ENCODE data around the gene HBEGF. TPM values are rescaled to one million over a fixed set of nuclear protein-coding genes. Genes with fewer than 3 reads are reported as not detected.

The HBEGF gene
- total RNA-seq, 6 donors from 2014 or later, result 10.5 to 65.0 (median 49.5) TPM

DNA sequence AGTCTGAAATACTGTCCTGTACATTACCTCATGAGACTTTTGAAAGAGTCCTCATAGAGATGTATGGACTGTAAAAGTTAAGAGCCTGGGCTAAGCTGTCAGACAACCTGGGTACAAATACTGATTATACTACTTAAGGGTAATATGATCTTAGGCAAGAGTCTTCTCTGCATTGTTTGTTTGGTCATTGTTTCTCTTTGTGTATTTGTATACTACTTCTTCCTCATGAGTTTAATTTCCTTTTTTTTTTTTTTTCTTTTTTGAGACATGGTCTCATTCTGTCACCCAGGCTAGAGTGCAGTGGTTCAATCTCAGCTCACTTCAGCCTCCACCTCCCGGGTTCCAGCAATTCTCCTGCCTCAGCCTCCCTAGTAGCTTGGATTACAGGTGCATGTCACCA, 40.9 kb downstream of the HBEGF start:
- ATAC-seq (ENCODE audit: low FRiP score in 2 of 2) (no peak), DNase-seq (no peak)
- 95 to 96% methylated on average over 1 of the region's 1 CpG for WGBS, 2 donors
- Histone ChIP-seq H3K4me3 (no peak overlapping the region), H3K4me1 (peaks cover 14 to 32% (median 18%) of the 10 kb centered on the region in 4 donors), H3K27me3 (no peaks in the 10 kb centered on the region), H3K36me3 (no peaks in the 10 kb centered on the region), H3K27ac (no peak overlapping the region), H3K9me3 (no peaks in the 10 kb centered on the region)
- TF ChIP-seq POLR2A (IDR thresholded peaks at IDR 0.05) (no peak), POLR2AphosphoS5 (IDR thresholded peaks at IDR 0.05) (no peak), EP300 (IDR thresholded peaks at IDR 0.05) (no peak)
- TF ChIP-seq, protein P1, sequence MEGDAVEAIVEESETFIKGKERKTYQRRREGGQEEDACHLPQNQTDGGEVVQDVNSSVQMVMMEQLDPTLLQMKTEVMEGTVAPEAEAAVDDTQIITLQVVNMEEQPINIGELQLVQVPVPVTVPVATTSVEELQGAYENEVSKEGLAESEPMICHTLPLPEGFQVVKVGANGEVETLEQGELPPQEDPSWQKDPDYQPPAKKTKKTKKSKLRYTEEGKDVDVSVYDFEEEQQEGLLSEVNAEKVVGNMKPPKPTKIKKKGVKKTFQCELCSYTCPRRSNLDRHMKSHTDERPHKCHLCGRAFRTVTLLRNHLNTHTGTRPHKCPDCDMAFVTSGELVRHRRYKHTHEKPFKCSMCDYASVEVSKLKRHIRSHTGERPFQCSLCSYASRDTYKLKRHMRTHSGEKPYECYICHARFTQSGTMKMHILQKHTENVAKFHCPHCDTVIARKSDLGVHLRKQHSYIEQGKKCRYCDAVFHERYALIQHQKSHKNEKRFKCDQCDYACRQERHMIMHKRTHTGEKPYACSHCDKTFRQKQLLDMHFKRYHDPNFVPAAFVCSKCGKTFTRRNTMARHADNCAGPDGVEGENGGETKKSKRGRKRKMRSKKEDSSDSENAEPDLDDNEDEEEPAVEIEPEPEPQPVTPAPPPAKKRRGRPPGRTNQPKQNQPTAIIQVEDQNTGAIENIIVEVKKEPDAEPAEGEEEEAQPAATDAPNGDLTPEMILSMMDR (IDR thresholded peaks at IDR 0.05), result no peak

DNA sequence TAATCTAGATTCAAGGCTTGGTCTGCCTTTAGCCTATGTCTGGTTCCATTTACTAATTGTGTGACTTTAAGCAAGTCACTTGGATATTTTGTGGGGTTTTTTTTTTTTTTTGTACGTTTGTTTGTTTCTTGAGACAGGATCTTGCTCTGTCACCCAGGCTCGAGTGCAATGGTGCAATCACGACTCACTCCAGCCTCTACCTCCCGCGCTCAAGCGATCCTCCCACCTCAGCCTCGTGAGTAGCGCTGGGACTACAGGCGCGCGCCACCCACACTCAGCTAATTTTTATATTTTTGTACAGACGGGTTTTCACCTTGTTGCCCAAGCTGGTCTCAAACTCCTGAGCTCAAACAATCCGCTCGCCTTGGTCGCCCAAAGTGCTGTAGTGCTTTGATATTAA, 42.4 kb downstream of the HBEGF start:
- WGBS, 2 donors, result 85 to 89% methylated on average over 15 of the region's 15 CpGs
- peaks cover 13 to 40% (median 18%) of the 10 kb centered on the region in 4 donors for H3K4me1 ChIP-seq
- H3K4me3 ChIP-seq, result no peak overlapping the region
- ATAC-seq (ENCODE audit: low FRiP score in 2 of 2) (no peak), DNase-seq (peak in 1 of 2 donors; percentile 29)
- no peaks in the 10 kb centered on the region for H3K27me3 ChIP-seq
- H3K36me3 ChIP-seq, result peaks cover 0 to 13% (median 2%) of the 10 kb centered on the region in 4 donors
- TF ChIP-seq, protein P1 (IDR thresholded peaks at IDR 0.05), result no peak
- no peak for TF ChIP-seq POLR2AphosphoS5 (IDR thresholded peaks at IDR 0.05)
- TF ChIP-seq EP300 (IDR thresholded peaks at IDR 0.05), result no peak
- no peak for TF ChIP-seq POLR2A (IDR thresholded peaks at IDR 0.05)
- peak overlapping the region in 1 of 4 donors; percentile 90 for H3K27ac ChIP-seq
- no peaks in the 10 kb centered on the region for H3K9me3 ChIP-seq

DNA sequence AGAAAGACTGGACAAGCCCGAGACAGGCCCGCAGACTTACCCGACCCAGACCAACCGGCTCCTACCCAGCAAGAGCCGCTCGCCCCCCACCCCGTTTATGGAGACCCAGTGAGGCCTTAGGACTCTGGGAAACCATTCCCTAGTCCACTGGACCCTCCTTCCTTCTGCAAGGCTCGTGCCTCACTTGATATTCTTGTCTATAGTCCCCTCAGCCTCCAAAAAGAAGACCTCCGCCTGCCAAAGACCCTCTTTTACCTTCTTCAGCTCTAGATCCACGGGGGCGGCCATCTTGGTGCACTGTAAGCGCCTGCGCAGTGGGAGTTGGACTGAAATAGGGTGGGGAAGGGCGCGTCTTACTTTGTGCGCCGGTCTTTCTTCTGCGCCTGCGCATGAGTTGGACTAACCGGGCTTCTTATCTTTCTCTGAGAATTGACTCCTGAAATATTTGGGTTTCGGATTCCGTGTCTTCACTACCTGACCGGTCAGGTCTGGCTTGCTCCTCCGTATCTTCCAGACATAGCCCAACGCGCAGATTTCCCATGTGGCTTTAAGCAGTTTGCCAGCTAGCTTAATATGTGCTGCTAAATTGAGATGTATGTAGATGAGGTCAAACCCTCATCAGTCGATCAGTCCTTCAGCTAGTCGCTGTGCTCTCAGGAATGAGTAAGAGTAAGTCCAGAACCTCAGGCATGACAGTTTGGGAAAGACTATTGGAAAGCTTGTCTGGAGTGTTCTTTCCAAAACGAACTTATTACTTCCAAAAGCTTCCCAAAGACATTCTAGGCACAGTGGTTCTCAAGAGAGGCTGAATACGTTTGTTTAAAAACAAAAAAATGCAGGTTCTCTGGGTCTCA, 43.4 kb downstream of the HBEGF start, which contains the start of gene PFDN1:
TSS of gene PFDN1 (minus strand) at position 316 of the 854 bp plus-strand sequence. CDS start at position 288, 28 bp downstream.
- Histone ChIP-seq H3K4me3 (peak within 1 kb of the TSS; percentile 55 to 89 (median 67)), H3K27ac (peak within 1 kb of the TSS; percentile 84 to 90 (median 86)), H3K4me1 (peaks cover 13 to 50% (median 20%) of the 10 kb centered on the region in 4 donors), H3K9me3 (no peaks in the 10 kb centered on the region), H3K36me3 (peaks cover 0 to 17% (median 2%) of the 10 kb centered on the region in 4 donors), H3K27me3 (no peaks in the 10 kb centered on the region)
- peak; percentile 97 to 98 for ATAC-seq (ENCODE audit: low FRiP score in 2 of 2)
- peak; percentile 32 to 96 for DNase-seq
- 0 to 2% methylated on average over 30 of the region's 30 CpGs for WGBS, 2 donors
- TF ChIP-seq POLR2A (IDR thresholded peaks at IDR 0.05) (peak in 2 of 4 donors; percentile 51 to 56), EP300 (IDR thresholded peaks at IDR 0.05) (no peak), POLR2AphosphoS5 (IDR thresholded peaks at IDR 0.05) (peak in 1 of 2 donors; percentile 70)
- TF ChIP-seq, protein P1 (IDR thresholded peaks at IDR 0.05), result no peak

DNA sequence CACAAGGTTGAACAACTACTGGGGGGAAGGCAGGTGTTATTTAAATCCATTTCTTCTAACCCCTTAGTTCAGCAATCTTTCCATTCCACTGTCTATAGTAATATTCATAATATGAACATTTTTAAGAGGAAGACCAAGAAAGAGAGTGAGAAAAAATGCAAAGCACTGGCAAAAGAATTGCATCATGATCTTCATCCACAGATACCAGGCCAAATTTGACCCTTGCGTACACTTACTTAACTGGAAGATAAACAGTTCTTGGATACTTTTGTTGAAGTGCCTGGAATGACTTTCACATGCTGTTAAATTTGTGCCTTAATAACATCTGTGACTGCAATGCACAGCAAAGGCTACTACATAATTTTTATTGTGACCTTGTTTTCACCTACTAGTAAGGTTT, 45.3 kb downstream of the HBEGF start:
- Histone ChIP-seq H3K27ac (no peak overlapping the region), H3K4me1 (peaks cover 19 to 58% (median 23%) of the 10 kb centered on the region in 4 donors)
- WGBS, 2 donors, result 35 to 60% methylated on average over 1 of the region's 1 CpG

DNA sequence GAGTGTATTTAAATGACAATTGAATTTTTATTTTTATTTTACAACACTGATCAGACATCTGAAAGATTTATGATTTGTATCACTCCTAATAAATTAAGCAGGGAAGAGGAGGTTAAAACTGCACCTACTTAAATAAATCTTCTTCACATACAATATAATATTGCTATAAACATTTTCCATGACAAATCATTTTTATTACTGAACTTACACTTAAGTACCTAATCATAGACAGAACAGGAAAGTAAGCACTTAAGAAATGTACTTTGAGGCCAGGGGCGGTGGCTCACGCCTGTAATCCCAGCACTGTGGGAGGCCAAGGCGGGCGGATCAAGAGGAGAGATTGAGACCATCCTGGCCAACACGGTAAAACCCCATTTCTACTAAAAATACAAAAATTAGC, 47.3 kb downstream of the HBEGF start:
- no peak for ATAC-seq (ENCODE audit: low FRiP score in 2 of 2)
- Histone ChIP-seq H3K36me3 (peaks cover 0 to 17% (median 2%) of the 10 kb centered on the region in 4 donors), H3K9me3 (no peaks in the 10 kb centered on the region), H3K4me1 (peaks cover 32 to 74% (median 37%) of the 10 kb centered on the region in 4 donors), H3K4me3 (no peak overlapping the region), H3K27ac (peak overlapping the region; percentile 48 to 75 (median 68)), H3K27me3 (no peaks in the 10 kb centered on the region)
- no peak for DNase-seq
- 65 to 81% methylated on average over 5 of the region's 5 CpGs for WGBS, 2 donors
- TF ChIP-seq EP300 (IDR thresholded peaks at IDR 0.05) (no peak), POLR2A (IDR thresholded peaks at IDR 0.05) (no peak), POLR2AphosphoS5 (IDR thresholded peaks at IDR 0.05) (no peak)
- TF ChIP-seq, protein P1 (IDR thresholded peaks at IDR 0.05), result no peak

More for the DNA sequence above, 45.3 kb downstream of the HBEGF start:
- peak in 1 of 4 donors; percentile 12 for TF ChIP-seq EP300 (IDR thresholded peaks at IDR 0.05)
- TF ChIP-seq POLR2AphosphoS5 (IDR thresholded peaks at IDR 0.05), result no peak
- peaks cover 0 to 17% (median 2%) of the 10 kb centered on the region in 4 donors for H3K36me3 ChIP-seq
- ATAC-seq (ENCODE audit: low FRiP score in 2 of 2) (no peak), DNase-seq (no peak)
- no peaks in the 10 kb centered on the region for H3K9me3 ChIP-seq
- no peak overlapping the region for H3K4me3 ChIP-seq
- no peaks in the 10 kb centered on the region for H3K27me3 ChIP-seq
